ENCODE measurements around the gene MRPL40.

Gene MRPL40

GRCh38 chr22:19466848-19467752, 34.8 kb downstream of the MRPL40 start:
- Histone ChIP-seq H3K4me3 (ENCODE audit: low read depth, low read length) (no peak overlapping the region), H3K36me3 (peaks cover 75% of the 10 kb centered on the region), H3K9me3 (ENCODE audit: severe bottlenecking) (no peaks in the 10 kb centered on the region), H3K27me3 (ENCODE audit: insufficient read depth, low read depth, severe bottlenecking) (no peaks in the 10 kb centered on the region), H3K27ac (no peak overlapping the region)
- TF ChIP-seq CTCF (IDR thresholded peaks at IDR 0.05; ENCODE audit: low read depth, low read length): no peak
- DNase-seq: no peak

- TF ChIP-seq CTCF (IDR thresholded peaks at IDR 0.05; ENCODE audit: low read depth, low read length): no peak
Measured at GRCh38 chr22:19467912-19468311, 35.6 kb downstream of the MRPL40 start.

GRCh38 chr22:19469421-19469820, 37.1 kb downstream of the MRPL40 start:
- Histone ChIP-seq H3K4me3 (ENCODE audit: low read depth, low read length) (no peak overlapping the region), H3K36me3 (peaks cover 93% of the 10 kb centered on the region), H3K27ac (no peak overlapping the region), H3K27me3 (ENCODE audit: insufficient read depth, low read depth, severe bottlenecking) (no peaks in the 10 kb centered on the region), H3K9me3 (ENCODE audit: severe bottlenecking) (no peaks in the 10 kb centered on the region)
- no peak for TF ChIP-seq CTCF (IDR thresholded peaks at IDR 0.05; ENCODE audit: low read depth, low read length)
- DNase-seq: no peak

More at GRCh38 chr22:19467912-19468311, 35.6 kb downstream of the MRPL40 start:
- Histone ChIP-seq H3K27me3 (ENCODE audit: insufficient read depth, low read depth, severe bottlenecking) (no peaks in the 10 kb centered on the region), H3K9me3 (ENCODE audit: severe bottlenecking) (no peaks in the 10 kb centered on the region), H3K27ac (no peak overlapping the region), H3K36me3 (peaks cover 83% of the 10 kb centered on the region), H3K4me3 (ENCODE audit: low read depth, low read length) (no peak overlapping the region)
- DNase-seq: no peak

- Histone ChIP-seq H3K9me3 (ENCODE audit: severe bottlenecking) (no peaks in the 10 kb centered on the region), H3K27ac (no peak overlapping the region), H3K27me3 (ENCODE audit: insufficient read depth, low read depth, severe bottlenecking) (no peaks in the 10 kb centered on the region), H3K36me3 (peaks cover 95% of the 10 kb centered on the region), H3K4me3 (ENCODE audit: low read depth, low read length) (no peak overlapping the region)
- no peak for TF ChIP-seq CTCF (IDR thresholded peaks at IDR 0.05; ENCODE audit: low read depth, low read length)
- DNase-seq: no peak
Measured at GRCh38 chr22:19470010-19470409, 37.7 kb downstream of the MRPL40 start.

GRCh38 chr22:19471572-19471971, 39.2 kb downstream of the MRPL40 start:
- Histone ChIP-seq H3K9me3 (ENCODE audit: severe bottlenecking) (no peaks in the 10 kb centered on the region), H3K27me3 (ENCODE audit: insufficient read depth, low read depth, severe bottlenecking) (no peaks in the 10 kb centered on the region), H3K27ac (no peak overlapping the region), H3K36me3 (peaks cover 83% of the 10 kb centered on the region), H3K4me3 (ENCODE audit: low read depth, low read length) (no peak overlapping the region)
- no peak for TF ChIP-seq CTCF (IDR thresholded peaks at IDR 0.05; ENCODE audit: low read depth, low read length)
- peak; percentile 62 for DNase-seq

All from WERI-Rb-1 (cell line).